Stimulated activated naive CD8-positive, alpha-beta T cell treated with anti-CD3 and anti-CD28 coated beads, Interleukin-15, Interleukin-2, amounts not matched to agents 100 U/mL and 50 U/mL, for 24 hours (primary cell): Measurements from ENCODE around the gene SMAD5.

Experiments
- ATAC-seq: fragments of 150-1000 bp; cut with Tn5 transposase; one replicate; pipeline ENCODE4 v1.10.0; 2021
- DNase-seq: peaks from one replicate; pipeline ENCODE4 v3.0.0; 2021

Gene SMAD5

GRCh38 chr5:136115183-136115865 is 17.3 kb upstream of the SMAD5 start:
- DNase-seq, result no peak
- ATAC-seq, result peak; percentile 20

- DNase-seq (no peak), ATAC-seq (peak; percentile 9)
Observed at GRCh38 chr5:136120529-136120928, 12.1 kb upstream of the SMAD5 start.

GRCh38 chr5:136123236-136123768 is 9.3 kb upstream of the SMAD5 start:
- DNase-seq (no peak), ATAC-seq (no peak)

GRCh38 chr5:136127560-136127959 is 5.1 kb upstream of the SMAD5 start:
- no peak for DNase-seq
- ATAC-seq, result no peak

- ATAC-seq, result no peak
Observed at GRCh38 chr5:136128481-136128880, 4.2 kb upstream of the SMAD5 start.

GRCh38 chr5:136129445-136129844 is 3.2 kb upstream of the SMAD5 start:
- ATAC-seq, result no peak
- no peak for DNase-seq

More at GRCh38 chr5:136128481-136128880, 4.2 kb upstream of the SMAD5 start:
- DNase-seq, result no peak

- DNase-seq, result no peak
- ATAC-seq, result no peak
Observed at GRCh38 chr5:136130581-136130980, 2.1 kb upstream of the SMAD5 start.

- peak; percentile 5 for DNase-seq
- no peak for ATAC-seq
Observed at GRCh38 chr5:136132087-136132486, 558 bp upstream of the SMAD5 start.

- peak; percentile 58 for ATAC-seq
- peak; percentile 31 for DNase-seq
Observed at GRCh38 chr5:136133222-136133921, 727 bp downstream of the SMAD5 start.

- no peak for DNase-seq
- no peak for ATAC-seq
Observed at GRCh38 chr5:136133922-136134379, 1.3 kb downstream of the SMAD5 start.

GRCh38 chr5:136134653-136135052 is 2.0 kb downstream of the SMAD5 start:
- ATAC-seq (no peak), DNase-seq (no peak)

GRCh38 chr5:136135536-136135935 is 2.9 kb downstream of the SMAD5 start:
- DNase-seq, result no peak

GRCh38 chr5:136137497-136138220 is 5.0 kb downstream of the SMAD5 start:
- DNase-seq (no peak), ATAC-seq (no peak)

More at GRCh38 chr5:136135536-136135935, 2.9 kb downstream of the SMAD5 start:
- ATAC-seq, result no peak

GRCh38 chr5:136141561-136141960 is 8.9 kb downstream of the SMAD5 start:
- DNase-seq, result no peak
- peak; percentile 73 for ATAC-seq

- no peak for ATAC-seq
- DNase-seq, result no peak
Observed at GRCh38 chr5:136143312-136143711, 10.7 kb downstream of the SMAD5 start.

GRCh38 chr5:136143763-136144162 is 11.1 kb downstream of the SMAD5 start:
- ATAC-seq, result no peak
- DNase-seq, result no peak

- ATAC-seq (no peak), DNase-seq (no peak)
Observed at GRCh38 chr5:136145030-136145429, 12.4 kb downstream of the SMAD5 start.

GRCh38 chr5:136146201-136146600 is 13.6 kb downstream of the SMAD5 start:
- DNase-seq (no peak), ATAC-seq (no peak)

GRCh38 chr5:136147632-136148031 is 15.0 kb downstream of the SMAD5 start:
- DNase-seq (no peak), ATAC-seq (no peak)

- ATAC-seq, result no peak
- no peak for DNase-seq
Observed at GRCh38 chr5:136149891-136150290, 17.2 kb downstream of the SMAD5 start.

GRCh38 chr5:136153581-136154236 is 21.1 kb downstream of the SMAD5 start:
- ATAC-seq, result no peak
- DNase-seq, result no peak

GRCh38 chr5:136155078-136155477 is 22.4 kb downstream of the SMAD5 start:
- ATAC-seq (no peak), DNase-seq (no peak)
